ENCODE measurements around the gene PLCG1.

PLCG1 gene

DNA sequence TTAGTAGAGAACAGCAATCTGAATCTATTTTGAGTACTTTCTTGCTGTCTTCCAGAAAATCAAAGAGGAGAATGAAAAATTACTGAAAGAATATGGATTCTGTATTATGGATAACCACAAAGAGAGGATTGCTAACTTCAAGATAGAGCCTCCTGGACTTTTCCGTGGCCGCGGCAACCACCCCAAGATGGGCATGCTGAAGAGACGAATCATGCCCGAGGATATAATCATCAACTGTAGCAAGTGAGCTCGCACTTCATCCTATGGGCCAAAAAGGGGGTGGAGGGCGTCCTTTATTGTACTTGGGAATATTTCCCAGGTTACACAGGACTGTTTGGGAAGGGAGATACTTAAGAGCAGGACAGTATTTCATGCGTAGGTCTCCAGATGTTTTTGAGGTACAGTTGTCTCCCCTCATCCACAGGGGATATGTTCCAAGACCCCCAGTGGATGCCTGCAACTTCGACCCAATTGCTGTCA lies 37.3 kb upstream of the PLCG1 start:
- TF ChIP-seq, protein P1, sequence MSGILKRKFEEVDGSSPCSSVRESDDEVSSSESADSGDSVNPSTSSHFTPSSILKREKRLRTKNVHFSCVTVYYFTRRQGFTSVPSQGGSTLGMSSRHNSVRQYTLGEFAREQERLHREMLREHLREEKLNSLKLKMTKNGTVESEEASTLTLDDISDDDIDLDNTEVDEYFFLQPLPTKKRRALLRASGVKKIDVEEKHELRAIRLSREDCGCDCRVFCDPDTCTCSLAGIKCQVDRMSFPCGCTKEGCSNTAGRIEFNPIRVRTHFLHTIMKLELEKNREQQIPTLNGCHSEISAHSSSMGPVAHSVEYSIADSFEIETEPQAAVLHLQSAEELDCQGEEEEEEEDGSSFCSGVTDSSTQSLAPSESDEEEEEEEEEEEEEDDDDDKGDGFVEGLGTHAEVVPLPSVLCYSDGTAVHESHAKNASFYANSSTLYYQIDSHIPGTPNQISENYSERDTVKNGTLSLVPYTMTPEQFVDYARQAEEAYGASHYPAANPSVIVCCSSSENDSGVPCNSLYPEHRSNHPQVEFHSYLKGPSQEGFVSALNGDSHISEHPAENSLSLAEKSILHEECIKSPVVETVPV (CRISPR knock-in tag; IDR thresholded peaks at IDR 0.05): no peak
- TF ChIP-seq ZNF70 (CRISPR knock-in tag; IDR thresholded peaks at IDR 0.05) (no peak), OSR1 (CRISPR knock-in tag; IDR thresholded peaks at IDR 0.05) (no peak), CSDC2 (CRISPR knock-in tag; IDR thresholded peaks at IDR 0.05) (no peak), ZFP3 (CRISPR knock-in tag; IDR thresholded peaks at IDR 0.05) (no peak), ZNF8 (CRISPR knock-in tag; IDR thresholded peaks at IDR 0.05) (no peak), PPARA (CRISPR knock-in tag; IDR thresholded peaks at IDR 0.05; ENCODE audit: borderline replicate concordance) (no peak), RARB (CRISPR knock-in tag; IDR thresholded peaks at IDR 0.05) (no peak)
- TF ChIP-seq, protein P2, sequence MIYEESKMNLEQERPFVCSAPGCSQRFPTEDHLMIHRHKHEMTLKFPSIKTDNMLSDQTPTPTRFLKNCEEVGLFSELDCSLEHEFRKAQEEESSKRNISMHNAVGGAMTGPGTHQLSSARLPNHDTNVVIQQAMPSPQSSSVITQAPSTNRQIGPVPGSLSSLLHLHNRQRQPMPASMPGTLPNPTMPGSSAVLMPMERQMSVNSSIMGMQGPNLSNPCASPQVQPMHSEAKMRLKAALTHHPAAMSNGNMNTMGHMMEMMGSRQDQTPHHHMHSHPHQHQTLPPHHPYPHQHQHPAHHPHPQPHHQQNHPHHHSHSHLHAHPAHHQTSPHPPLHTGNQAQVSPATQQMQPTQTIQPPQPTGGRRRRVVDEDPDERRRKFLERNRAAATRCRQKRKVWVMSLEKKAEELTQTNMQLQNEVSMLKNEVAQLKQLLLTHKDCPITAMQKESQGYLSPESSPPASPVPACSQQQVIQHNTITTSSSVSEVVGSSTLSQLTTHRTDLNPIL (CRISPR knock-in tag; IDR thresholded peaks at IDR 0.05; ENCODE audit: low read depth): no peak
- ATAC-seq: no peak

DNA sequence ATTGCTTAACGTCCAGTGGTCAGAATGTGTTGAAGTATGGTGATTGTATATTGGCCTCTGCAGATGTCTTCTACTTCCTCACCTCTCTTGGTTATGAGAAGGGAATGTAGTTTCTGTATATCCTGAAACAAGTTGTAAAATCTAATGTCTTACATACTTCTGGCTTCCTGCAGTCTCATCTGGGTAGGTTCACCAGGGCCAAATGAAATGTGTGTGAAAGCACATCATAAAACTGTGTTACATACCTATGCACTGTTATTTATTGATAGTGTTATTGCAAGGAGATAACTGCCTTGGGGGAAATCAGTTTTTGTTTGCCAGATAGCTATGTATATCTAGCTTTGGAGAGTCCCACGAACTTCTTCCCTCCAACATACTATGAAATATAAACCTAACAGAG lies 35.7 kb upstream of the PLCG1 start:
- TF ChIP-seq, protein P3, sequence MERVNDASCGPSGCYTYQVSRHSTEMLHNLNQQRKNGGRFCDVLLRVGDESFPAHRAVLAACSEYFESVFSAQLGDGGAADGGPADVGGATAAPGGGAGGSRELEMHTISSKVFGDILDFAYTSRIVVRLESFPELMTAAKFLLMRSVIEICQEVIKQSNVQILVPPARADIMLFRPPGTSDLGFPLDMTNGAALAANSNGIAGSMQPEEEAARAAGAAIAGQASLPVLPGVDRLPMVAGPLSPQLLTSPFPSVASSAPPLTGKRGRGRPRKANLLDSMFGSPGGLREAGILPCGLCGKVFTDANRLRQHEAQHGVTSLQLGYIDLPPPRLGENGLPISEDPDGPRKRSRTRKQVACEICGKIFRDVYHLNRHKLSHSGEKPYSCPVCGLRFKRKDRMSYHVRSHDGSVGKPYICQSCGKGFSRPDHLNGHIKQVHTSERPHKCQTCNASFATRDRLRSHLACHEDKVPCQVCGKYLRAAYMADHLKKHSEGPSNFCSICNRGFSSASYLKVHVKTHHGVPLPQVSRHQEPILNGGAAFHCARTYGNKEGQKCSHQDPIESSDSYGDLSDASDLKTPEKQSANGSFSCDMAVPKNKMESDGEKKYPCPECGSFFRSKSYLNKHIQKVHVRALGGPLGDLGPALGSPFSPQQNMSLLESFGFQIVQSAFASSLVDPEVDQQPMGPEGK (CRISPR knock-in tag; IDR thresholded peaks at IDR 0.05; ENCODE audit: borderline replicate concordance): no peak
- ATAC-seq: no peak

DNA sequence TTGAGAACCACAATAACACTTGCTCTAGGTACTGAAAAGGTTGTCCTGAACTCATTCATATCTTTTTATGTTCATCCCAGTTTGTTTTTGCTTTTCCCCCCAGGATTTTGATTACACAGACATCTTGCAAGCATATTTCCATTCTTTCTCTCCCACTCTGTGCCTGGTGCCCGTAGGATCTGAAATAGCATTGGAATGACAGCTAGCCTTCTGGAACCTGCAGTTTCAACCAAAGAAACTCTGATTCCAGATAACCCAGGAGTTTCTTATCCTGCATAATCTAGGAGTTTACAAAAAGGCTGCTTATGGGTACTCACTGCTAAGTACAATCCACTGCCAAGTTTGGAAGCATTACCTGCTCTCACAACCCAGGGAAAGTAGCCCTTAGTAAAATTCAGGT lies 28.8 kb upstream of the PLCG1 start:
- no peak for ATAC-seq
- TF ChIP-seq, protein P4, sequence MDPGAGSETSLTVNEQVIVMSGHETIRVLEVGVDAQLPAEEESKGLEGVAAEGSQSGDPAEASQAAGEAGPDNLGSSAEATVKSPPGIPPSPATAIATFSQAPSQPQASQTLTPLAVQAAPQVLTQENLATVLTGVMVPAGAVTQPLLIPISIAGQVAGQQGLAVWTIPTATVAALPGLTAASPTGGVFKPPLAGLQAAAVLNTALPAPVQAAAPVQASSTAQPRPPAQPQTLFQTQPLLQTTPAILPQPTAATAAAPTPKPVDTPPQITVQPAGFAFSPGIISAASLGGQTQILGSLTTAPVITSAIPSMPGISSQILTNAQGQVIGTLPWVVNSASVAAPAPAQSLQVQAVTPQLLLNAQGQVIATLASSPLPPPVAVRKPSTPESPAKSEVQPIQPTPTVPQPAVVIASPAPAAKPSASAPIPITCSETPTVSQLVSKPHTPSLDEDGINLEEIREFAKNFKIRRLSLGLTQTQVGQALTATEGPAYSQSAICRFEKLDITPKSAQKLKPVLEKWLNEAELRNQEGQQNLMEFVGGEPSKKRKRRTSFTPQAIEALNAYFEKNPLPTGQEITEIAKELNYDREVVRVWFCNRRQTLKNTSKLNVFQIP (CRISPR knock-in tag; IDR thresholded peaks at IDR 0.05; ENCODE audit: borderline replicate concordance, low read depth): no peak
- TF ChIP-seq ARNTL (CRISPR knock-in tag; IDR thresholded peaks at IDR 0.05; ENCODE audit: borderline replicate concordance, low read depth) (no peak), ZC3H10 (CRISPR knock-in tag; IDR thresholded peaks at IDR 0.05) (no peak), ZFP30 (CRISPR knock-in tag; IDR thresholded peaks at IDR 0.05) (no peak), TCF4 (CRISPR knock-in tag; IDR thresholded peaks at IDR 0.05; ENCODE audit: borderline replicate concordance) (no peak), ESRRG (CRISPR knock-in tag; IDR thresholded peaks at IDR 0.05) (no peak), CSDC2 (CRISPR knock-in tag; IDR thresholded peaks at IDR 0.05) (no peak), PPARA (CRISPR knock-in tag; IDR thresholded peaks at IDR 0.05; ENCODE audit: borderline replicate concordance) (no peak), ZNF565 (CRISPR knock-in tag; conservative IDR thresholded peaks at IDR 0.05; ENCODE audit: low read depth) (no peak), GLIS3 (CRISPR knock-in tag; IDR thresholded peaks at IDR 0.05) (no peak), RARB (CRISPR knock-in tag; IDR thresholded peaks at IDR 0.05) (no peak)
- TF ChIP-seq, protein P1 (CRISPR knock-in tag; IDR thresholded peaks at IDR 0.05): no peak

DNA sequence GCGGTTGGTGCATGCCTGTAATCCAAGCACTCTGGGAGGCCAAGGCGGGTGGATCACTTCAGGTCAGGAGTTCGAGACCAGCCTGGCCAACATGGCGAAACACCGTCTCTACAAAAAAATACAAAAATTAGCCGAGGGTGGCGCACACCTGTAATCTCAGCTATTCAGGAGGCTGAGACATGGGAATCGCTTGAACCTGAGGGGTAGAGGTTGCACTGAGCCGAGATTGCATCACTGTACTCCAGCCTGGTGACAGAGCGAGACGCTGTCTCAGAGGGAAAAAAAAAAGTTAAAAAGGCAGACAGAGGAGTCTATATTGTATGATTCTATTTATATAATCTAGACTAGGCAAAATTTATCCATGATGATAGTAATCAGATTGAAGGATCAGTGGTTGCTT lies 27.3 kb upstream of the PLCG1 start:
- TF ChIP-seq ARNTL (CRISPR knock-in tag; IDR thresholded peaks at IDR 0.05; ENCODE audit: borderline replicate concordance, low read depth): no peak
- no peak for TF ChIP-seq RARB (CRISPR knock-in tag; IDR thresholded peaks at IDR 0.05)
- no peak for TF ChIP-seq ZNF8 (CRISPR knock-in tag; IDR thresholded peaks at IDR 0.05)
- TF ChIP-seq, protein P2 (CRISPR knock-in tag; IDR thresholded peaks at IDR 0.05; ENCODE audit: low read depth): no peak
- TF ChIP-seq ISL1 (CRISPR knock-in tag; IDR thresholded peaks at IDR 0.05): no peak
- TF ChIP-seq ESRRG (CRISPR knock-in tag; IDR thresholded peaks at IDR 0.05): no peak
- TF ChIP-seq SNAI2 (CRISPR knock-in tag; IDR thresholded peaks at IDR 0.05): no peak
- no peak for TF ChIP-seq CSDC2 (CRISPR knock-in tag; IDR thresholded peaks at IDR 0.05)
- no peak for TF ChIP-seq ZNF565 (CRISPR knock-in tag; conservative IDR thresholded peaks at IDR 0.05; ENCODE audit: low read depth)
- TF ChIP-seq, protein P4 (CRISPR knock-in tag; IDR thresholded peaks at IDR 0.05; ENCODE audit: borderline replicate concordance, low read depth): no peak
- no peak for TF ChIP-seq ZC3H10 (CRISPR knock-in tag; IDR thresholded peaks at IDR 0.05)
- TF ChIP-seq PPARA (CRISPR knock-in tag; IDR thresholded peaks at IDR 0.05; ENCODE audit: borderline replicate concordance): no peak
- ATAC-seq: no peak

All from SK-N-SH treated with all-trans-retinoic acid at 6 μM for 48 hours (cell line).